GM12878 (cell line): ENCODE results near the gene TECTA. TPM values are rescaled to one million over a fixed set of nuclear protein-coding genes. Genes with fewer than 3 reads are reported as not detected.

ENCODE experiments used
- ATAC-seq: fragments of 200-7000 bp; cut with Tn5 transposase; 3 replicates; pipeline ENCODE4 v1.9.1; 2020; ENCODE audit warnings: mild to moderate bottlenecking, moderate library complexity
- BruUV-seq: library from RNA; stranded (reverse); fragments of 400-500 nt; replicated peaks from 2 replicates; lab custom pipeline; 2021; lab: Mats Ljungman, UMichigan
- CTCF ChIA-PET: fragments of 300-600 bp; sonication (Branson Sonifier 250); formaldehyde crosslinking; extraction: SDS; loops from one replicate; lab custom pipeline; 2021; ENCODE audit warnings: inconsistent platforms; lab: Yijun Ruan, JAX
- POLR2A ChIA-PET: fragments of 350-600 bp; formaldehyde crosslinking; extraction: SDS; loops from one replicate; lab custom pipeline; 2021; ENCODE audit warnings: inconsistent platforms; lab: Charles Lee
- RAD21 ChIA-PET: fragments of 300-600 bp; sonication (Branson Sonifier 250); formaldehyde crosslinking; loops from one replicate; lab custom pipeline; 2023; ENCODE audit warnings: antibody characterized with exemption; ENCODE audit not compliant: unreplicated experiment; lab: Charles Lee
- SMC1A ChIA-PET: fragments of 300-600 bp; sonication (Branson Sonifier 250); formaldehyde crosslinking; loops from one replicate; lab custom pipeline; 2023; ENCODE audit not compliant: unreplicated experiment, uncharacterized antibody; lab: Charles Lee
- DNase-seq: peaks from one replicate; pipeline ENCODE4 v3.0.0-alpha.2; 2011; ENCODE audit warnings: low read depth, low spot score
- FAIRE-seq: peaks from 3 replicates; lab custom pipeline; 2011; peaks lifted over from hg19 to GRCh38; lab: Jason Lieb, UNC
- H2AFZ ChIP-seq: 2 replicates; pipeline ENCODE4 v1.6.0; 2011; ENCODE audit warnings: low read depth, low read length, control low read depth; ENCODE audit not compliant: control insufficient read depth
- H3K27ac ChIP-seq: 2 replicates; pipeline ENCODE4 v1.5.1; 2011; ENCODE audit warnings: control low read depth; ENCODE audit not compliant: control insufficient read depth, insufficient read depth
- H3K27me3 ChIP-seq, 2 experiments: replicated peaks in 1 of 2; 2 replicates each; pipeline versions ENCODE4 v1.6.0 to v1.6.1; 2011; ENCODE audit warnings: low read length in 1 of 2; ENCODE audit not compliant: control insufficient read depth in 2 of 2, insufficient read depth in 2 of 2
- H3K36me3 ChIP-seq, 2 experiments: 2 replicates each; pipeline ENCODE4 v1.5.1; 2011; ENCODE audit warnings: low read length in 1 of 2; ENCODE audit not compliant: control insufficient read depth in 2 of 2, insufficient read depth in 2 of 2
- H3K4me1 ChIP-seq: 2 replicates; pipeline ENCODE4 v1.6.1; 2011; ENCODE audit warnings: mild to moderate bottlenecking, low read length, moderate library complexity, mixed read lengths; ENCODE audit not compliant: control insufficient read depth, insufficient read depth
- H3K4me2 ChIP-seq: 2 replicates; pipeline ENCODE4 v1.6.0; 2011; ENCODE audit warnings: control low read depth; ENCODE audit not compliant: control insufficient read depth, insufficient read depth
- H3K4me3 ChIP-seq: fragments of 200-600 bp; sonication (generic); 2 replicates; pipeline ENCODE4 v1.5.1; 2016
- H3K79me2 ChIP-seq: 2 replicates; pipeline ENCODE4 v1.6.0; 2011; ENCODE audit warnings: low read length; ENCODE audit not compliant: control insufficient read depth, insufficient read depth
- H3K9ac ChIP-seq: 2 replicates; pipeline ENCODE4 v1.8.0; 2011; ENCODE audit warnings: low read length, control low read depth, mixed read lengths; ENCODE audit not compliant: control insufficient read depth, insufficient read depth
- H3K9me3 ChIP-seq: replicated peaks from 3 replicates; pipeline ENCODE4 v1.5.1; 2011; ENCODE audit warnings: mild to moderate bottlenecking, low read length; ENCODE audit not compliant: control insufficient read depth, insufficient read depth
- H4K20me1 ChIP-seq: 2 replicates; pipeline ENCODE4 v1.6.0; 2011; ENCODE audit not compliant: control insufficient read depth, insufficient read depth
- CREB1 ChIP-seq: IDR thresholded peaks from 2 replicates; pipeline ENCODE4 v1.6.1; 2012; ENCODE audit warnings: low read depth, mild to moderate bottlenecking, inconsistent platforms
- REST ChIP-seq: IDR thresholded peaks from 2 replicates; pipeline ENCODE4 v1.6.1; 2012; ENCODE audit warnings: mild to moderate bottlenecking, low read depth, low read length
- ZNF384 ChIP-seq: IDR thresholded peaks from 2 replicates; pipeline ENCODE4 v1.6.1; 2012; ENCODE audit warnings: low read depth, mild to moderate bottlenecking, low read length, improper control_type of control experiment, borderline replicate concordance
- ZSCAN29 ChIP-seq: fragments of 450-650 bp; IDR thresholded peaks from 2 replicates; pipeline ENCODE4 v1.6.1; 2017; ENCODE audit warnings: mild to moderate bottlenecking, moderate library complexity
- WGBS: methylation state at CpG from one replicate; pipeline ENCODE4 v1.1.6; 2016; ENCODE audit warnings: low lambda C conversion rate; ENCODE audit not compliant: insufficient replicate concordance, insufficient coverage; ENCODE audit errors: missing lambda C conversion rate; 5-methylcytosine and 5-hydroxymethylcytosine counted together
- in situ Hi-C: fragments of 300-500 bp; cut with MboI; formaldehyde crosslinking; loops from 9 replicates; pipeline ENCODE4 v1.14.3; 2018; ENCODE audit warnings: mixed read lengths
- intact Hi-C: fragments of 100-400 bp; cut with micrococcal nuclease; formaldehyde crosslinking; loops from one replicate; pipeline ENCODE4 v1.14.2; 2022; ENCODE audit not compliant: unreplicated experiment
- polyA plus RNA-seq, 11 experiments: library from polyadenylated mRNA; depleted of rRNA in 4 of 11; unstranded in 6 of 11; stranded (reverse) in 5 of 11; fragments of >200 nt; fragmentation: Nextera tagmentation in 4 of 11; fragmentation: Illumina TruSeq in 1 of 11; extraction: Ambion mirVana in 4 of 11; extraction: Trizol in 1 of 11; gene quantifications; 1 replicate in 1 of 11; 2 replicates in 10 of 11; pipeline versions ENCODE4 v1.2.1 to v1.2.3, GENCODE V29; 2011 to 2016; ENCODE audit warnings: inconsistent platforms in 2 of 11, missing spikeins in 2 of 11, low read depth in 1 of 11
- total RNA-seq, 4 experiments: library from RNA; depleted of rRNA in 3 of 4; stranded (reverse); fragments of >200 nt in 3 of 4; fragmentation: Illumina TruSeq in 1 of 4; extraction: Trizol in 1 of 4; gene quantifications; 2 replicates each; pipeline versions ENCODE4 v1.2.1 to v1.2.3, GENCODE V29; 2013 to 2021

TECTA gene
- total and polyA plus RNA-seq, 10 of the 15 experiments (the other 5 are each of a cell fraction or from before 2014, with no cell fraction given), result under 0.01 to 0.14 (median 0.05) TPM; not detected in 1

DNA sequence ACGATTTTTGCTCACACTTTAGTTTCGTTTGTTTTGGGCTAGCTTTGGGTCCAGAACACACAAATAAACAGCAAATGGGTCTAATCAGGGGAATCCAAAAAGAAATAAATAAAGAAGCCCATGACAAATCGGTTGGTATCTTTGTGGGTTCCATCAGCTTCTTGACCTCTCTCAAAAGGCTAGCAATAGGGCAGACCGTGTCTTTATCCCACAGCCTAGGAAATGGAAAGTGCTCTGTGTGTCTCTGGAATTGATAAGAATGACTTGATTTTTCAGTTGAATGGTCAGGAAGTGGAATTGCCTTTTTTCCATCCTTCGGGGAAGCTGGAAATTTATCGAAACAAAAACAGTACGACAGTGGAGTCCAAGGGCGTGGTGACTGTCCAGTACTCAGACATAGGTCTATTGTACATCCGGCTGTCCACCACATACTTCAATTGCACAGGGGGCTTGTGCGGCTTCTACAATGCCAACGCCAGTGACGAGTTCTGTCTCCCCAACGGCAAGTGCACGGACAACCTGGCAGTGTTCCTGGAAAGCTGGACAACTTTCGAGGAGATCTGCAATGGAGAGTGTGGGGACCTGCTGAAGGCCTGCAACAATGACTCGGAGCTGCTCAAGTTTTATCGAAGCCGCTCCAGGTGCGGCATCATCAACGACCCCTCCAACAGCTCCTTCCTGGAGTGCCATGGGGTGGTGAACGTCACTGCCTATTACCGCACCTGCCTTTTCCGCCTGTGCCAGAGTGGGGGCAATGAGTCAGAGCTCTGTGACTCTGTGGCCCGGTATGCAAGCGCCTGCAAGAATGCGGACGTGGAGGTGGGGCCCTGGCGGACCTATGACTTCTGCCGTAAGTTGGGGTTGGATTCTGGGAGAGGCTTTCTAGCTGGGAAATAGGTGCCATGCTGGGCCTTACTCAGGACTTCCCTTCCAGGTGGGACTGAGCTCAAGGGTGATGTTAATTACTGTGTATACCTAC is 28.6 kb downstream of the TECTA start (continued):
- no peak for TF ChIP-seq REST

GRCh38 chr11:121131656-121132055 is 30.6 kb downstream of the TECTA start:
- Histone ChIP-seq H4K20me1 (no peaks in the 10 kb centered on the region), H3K9me3 (no peaks in the 10 kb centered on the region), H3K79me2 (no peaks in the 10 kb centered on the region), H3K4me3 (no peak overlapping the region), H3K36me3 (no peaks in the 10 kb centered on the region), H2AFZ (no peak overlapping the region), H3K27me3 (peaks cover 0 to 1% of the 10 kb centered on the region in 2 experiments; a peak in 2 of 4 replicates), H3K9ac (no peak overlapping the region), H3K27ac (no peak overlapping the region), H3K4me2 (no peak overlapping the region), H3K4me1 (no peaks in the 10 kb centered on the region)
- DNase-seq, result no peak
- ChIA-PET RAD21 (no interaction called here), SMC1A (no interaction called here), CTCF (no interaction called here), POLR2A (no interaction called here)
- BruUV-seq, result no TSS peak
- 68% methylated on average over 6 of the region's 6 CpGs for whole genome bisulfite sequencing
- in situ Hi-C loops (no loop called here), intact Hi-C loops (no loop called here)
- no peak for TF ChIP-seq ZNF384
- TF ChIP-seq CREB1, result no peak
- no peak for TF ChIP-seq ZSCAN29
- no peak for ATAC-seq
- no peak for FAIRE-seq
